Muscle of leg (tissue), 11 donors: ENCODE data around the gene CCDC91. TPM values are rescaled to one million over a fixed set of nuclear protein-coding genes. Genes with fewer than 3 reads are reported as not detected.

Experiments used
- DNase-seq: peaks from one replicate; pipeline ENCODE4 v3.0.0; 2013
- H3K27ac ChIP-seq: one replicate; pipeline ENCODE4 v1.5.1; 2013; ENCODE audit warnings: mild to moderate bottlenecking, low read length, control low read depth
- H3K27me3 ChIP-seq: one replicate; pipeline ENCODE4 v1.6.1; 2013; ENCODE audit warnings: low read length; ENCODE audit not compliant: control insufficient read depth, insufficient read depth
- H3K36me3 ChIP-seq: one replicate; pipeline ENCODE4 v1.6.1; 2013; ENCODE audit warnings: low read length; ENCODE audit not compliant: control insufficient read depth, insufficient read depth
- H3K4me1 ChIP-seq: one replicate; pipeline ENCODE4 v1.6.1; 2013; ENCODE audit warnings: low read length; ENCODE audit not compliant: control insufficient read depth, insufficient read depth
- H3K4me3 ChIP-seq: one replicate; pipeline ENCODE4 v1.5.1; 2013; ENCODE audit warnings: low read length, control low read depth
- H3K9me3 ChIP-seq: replicated peaks from 2 replicates; pipeline ENCODE4 v1.6.1; 2013; ENCODE audit warnings: low read depth, low read length; ENCODE audit not compliant: control insufficient read depth
- WGBS: methylation state at CpG from one replicate; pipeline ENCODE4 v1.1.5; 2013; ENCODE audit warnings: missing lambda C conversion rate; ENCODE audit not compliant: insufficient coverage; 5-methylcytosine and 5-hydroxymethylcytosine counted together
- polyA plus RNA-seq, 8 donors: library from polyadenylated mRNA; unstranded; fragments of 120-200 nt; gene quantifications; one replicate each; pipeline versions ENCODE4 v1.2.1 to v1.2.3, GENCODE V29; 2013; ENCODE audit warnings: inconsistent platforms in 1 of 8, low replicate concordance in 1 of 8; ENCODE audit not compliant: insufficient read length in 8 of 8, insufficient read depth in 1 of 8
- total RNA-seq: library from RNA; stranded (reverse); fragments of 120-200 nt; gene quantifications from one replicate; pipeline ENCODE4 v1.2.4, GENCODE V29; 2013

The CCDC91 gene
- total and polyA plus RNA-seq, 9 donors, result 18.5 to 30.0 (median 22.6) TPM

DNA sequence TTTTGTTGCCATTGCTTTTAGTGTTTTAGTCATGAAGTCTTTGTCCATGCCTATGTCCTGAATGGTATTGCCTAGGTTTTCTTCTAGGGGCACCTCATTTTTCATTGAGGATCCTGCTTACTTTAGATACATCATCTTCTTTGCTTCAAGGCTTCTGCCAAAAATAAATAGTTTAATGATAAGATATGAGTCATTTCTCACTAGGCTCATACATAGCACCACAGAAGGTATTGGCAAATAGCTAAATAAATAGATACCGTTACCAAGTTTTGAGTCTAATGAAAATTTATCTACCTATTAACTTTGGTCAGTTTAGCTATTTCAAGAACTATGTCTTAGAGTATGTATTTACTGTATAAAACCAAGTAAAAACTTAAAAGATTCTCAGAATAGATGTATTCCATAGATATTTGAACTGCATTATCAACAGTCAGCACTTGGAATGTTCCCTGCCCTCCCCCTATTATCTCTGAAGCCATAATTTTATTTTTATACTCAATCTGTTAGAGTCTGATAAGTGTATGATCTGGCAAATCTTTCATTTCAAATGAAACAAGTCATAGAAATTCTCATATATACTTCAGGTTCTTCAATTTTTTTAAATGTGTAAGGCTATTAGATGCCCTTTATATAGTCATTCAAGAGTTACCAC, 310.2 kb downstream of the CCDC91 start:
- no peaks in the 10 kb centered on the region for H3K27me3 ChIP-seq
- H3K9me3 ChIP-seq, result no peaks in the 10 kb centered on the region
- DNase-seq, result no peak
- H3K4me1 ChIP-seq, result no peaks in the 10 kb centered on the region
- no peaks in the 10 kb centered on the region for H3K36me3 ChIP-seq
- no peak overlapping the region for H3K27ac ChIP-seq
- WGBS, result no CpG with 5 or more reads among the region's 1 CpG
- no peak overlapping the region for H3K4me3 ChIP-seq

DNA sequence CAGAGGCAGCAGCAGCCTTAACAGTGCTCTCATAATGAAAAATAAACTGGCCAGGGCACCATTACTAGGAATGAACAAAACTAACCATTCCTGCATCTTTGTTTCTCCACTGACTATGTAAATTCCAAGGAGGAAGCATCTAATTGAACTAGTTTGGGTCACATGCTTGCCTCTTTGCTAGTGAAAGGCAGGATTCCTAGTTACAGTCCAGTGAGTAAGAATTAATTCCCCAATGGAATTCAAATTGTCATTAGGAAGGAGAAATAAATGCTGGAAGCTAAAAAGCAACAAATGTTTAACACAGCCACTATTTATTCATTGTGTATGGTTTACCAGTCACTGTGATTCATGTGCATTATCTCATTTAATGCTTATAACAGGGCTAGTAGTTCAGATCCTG, 316.0 kb downstream of the CCDC91 start:
- Histone ChIP-seq H3K9me3 (no peaks in the 10 kb centered on the region), H3K4me3 (no peak overlapping the region), H3K4me1 (no peaks in the 10 kb centered on the region), H3K27ac (no peak overlapping the region), H3K27me3 (no peaks in the 10 kb centered on the region), H3K36me3 (no peaks in the 10 kb centered on the region)
- no peak for DNase-seq

GRCh38 chr12:28507033-28507432, 316.8 kb downstream of the CCDC91 start:
- no peak overlapping the region for H3K27ac ChIP-seq
- peak; percentile 13 for DNase-seq
- no peaks in the 10 kb centered on the region for H3K4me1 ChIP-seq
- no peaks in the 10 kb centered on the region for H3K36me3 ChIP-seq
- no peak overlapping the region for H3K4me3 ChIP-seq
- H3K27me3 ChIP-seq, result no peaks in the 10 kb centered on the region
- H3K9me3 ChIP-seq, result no peaks in the 10 kb centered on the region

- Histone ChIP-seq H3K9me3 (no peaks in the 10 kb centered on the region), H3K27me3 (no peaks in the 10 kb centered on the region), H3K27ac (no peak overlapping the region), H3K4me1 (no peaks in the 10 kb centered on the region), H3K36me3 (no peaks in the 10 kb centered on the region), H3K4me3 (no peak overlapping the region)
- no peak for DNase-seq
- WGBS, result no CpG with 5 or more reads among the region's 3 CpGs
Observed at GRCh38 chr12:28507867-28508266, 317.6 kb downstream of the CCDC91 start.

- no peaks in the 10 kb centered on the region for H3K36me3 ChIP-seq
- H3K4me1 ChIP-seq, result no peaks in the 10 kb centered on the region
- WGBS, result 74% methylated on average over 2 of the region's 6 CpGs
- H3K9me3 ChIP-seq, result no peaks in the 10 kb centered on the region
- H3K27ac ChIP-seq, result no peak overlapping the region
- no peaks in the 10 kb centered on the region for H3K27me3 ChIP-seq
- DNase-seq, result no peak
- H3K4me3 ChIP-seq, result no peak overlapping the region
Observed at GRCh38 chr12:28512406-28512805, 322.1 kb downstream of the CCDC91 start.

GRCh38 chr12:28512876-28513275, 322.6 kb downstream of the CCDC91 start:
- Histone ChIP-seq H3K9me3 (no peaks in the 10 kb centered on the region), H3K27ac (no peak overlapping the region), H3K36me3 (no peaks in the 10 kb centered on the region), H3K27me3 (no peaks in the 10 kb centered on the region), H3K4me3 (no peak overlapping the region), H3K4me1 (no peaks in the 10 kb centered on the region)
- no peak for DNase-seq
- WGBS, result no CpG with 5 or more reads among the region's 1 CpG

- H3K4me3 ChIP-seq, result no peak overlapping the region
- no peaks in the 10 kb centered on the region for H3K4me1 ChIP-seq
- no peaks in the 10 kb centered on the region for H3K9me3 ChIP-seq
- H3K36me3 ChIP-seq, result no peaks in the 10 kb centered on the region
- no peak overlapping the region for H3K27ac ChIP-seq
- WGBS, result no CpG with 5 or more reads among the region's 1 CpG
- no peaks in the 10 kb centered on the region for H3K27me3 ChIP-seq
- DNase-seq, result no peak
Observed at GRCh38 chr12:28513983-28514382, 323.7 kb downstream of the CCDC91 start.

DNA sequence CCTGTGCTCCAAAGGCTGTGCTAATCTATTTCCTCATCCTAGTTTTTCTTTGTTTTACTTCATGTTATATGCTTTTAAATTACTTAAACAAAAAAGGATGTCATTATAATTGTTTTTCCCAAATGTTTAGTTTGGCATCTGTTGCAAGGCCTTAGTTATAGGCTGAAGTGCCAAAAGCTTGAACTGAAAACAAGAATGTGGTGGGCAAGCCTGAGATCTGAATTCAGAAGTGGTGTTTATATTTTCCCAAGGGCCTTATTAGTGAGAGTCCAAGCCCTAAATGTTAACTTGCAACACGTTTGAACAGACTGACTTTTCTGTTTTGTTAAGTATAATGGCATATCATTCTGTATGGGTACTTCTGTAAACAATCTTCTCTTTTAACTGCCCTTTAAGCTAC, 326.8 kb downstream of the CCDC91 start:
- DNase-seq, result no peak
- no peaks in the 10 kb centered on the region for H3K9me3 ChIP-seq
- no peaks in the 10 kb centered on the region for H3K36me3 ChIP-seq
- H3K4me3 ChIP-seq, result no peak overlapping the region
- H3K27me3 ChIP-seq, result no peaks in the 10 kb centered on the region
- no peak overlapping the region for H3K27ac ChIP-seq
- WGBS, result no CpG with 5 or more reads among the region's 1 CpG
- H3K4me1 ChIP-seq, result no peaks in the 10 kb centered on the region

GRCh38 chr12:28527631-28528249, 337.5 kb downstream of the CCDC91 start:
- H3K4me3 ChIP-seq, result no peak overlapping the region
- 94% methylated on average over 3 of the region's 5 CpGs for WGBS
- H3K36me3 ChIP-seq, result no peaks in the 10 kb centered on the region
- DNase-seq, result no peak
- H3K4me1 ChIP-seq, result no peaks in the 10 kb centered on the region
- H3K9me3 ChIP-seq, result peaks cover 8% of the 10 kb centered on the region
- H3K27ac ChIP-seq, result no peak overlapping the region
- no peaks in the 10 kb centered on the region for H3K27me3 ChIP-seq

GRCh38 chr12:28535216-28535615, 345.0 kb downstream of the CCDC91 start:
- Histone ChIP-seq H3K36me3 (no peaks in the 10 kb centered on the region), H3K9me3 (peaks cover 2% of the 10 kb centered on the region), H3K4me3 (no peak overlapping the region), H3K4me1 (no peaks in the 10 kb centered on the region), H3K27me3 (no peaks in the 10 kb centered on the region), H3K27ac (no peak overlapping the region)
- no CpG with 5 or more reads among the region's 2 CpGs for WGBS
- no peak for DNase-seq

DNA sequence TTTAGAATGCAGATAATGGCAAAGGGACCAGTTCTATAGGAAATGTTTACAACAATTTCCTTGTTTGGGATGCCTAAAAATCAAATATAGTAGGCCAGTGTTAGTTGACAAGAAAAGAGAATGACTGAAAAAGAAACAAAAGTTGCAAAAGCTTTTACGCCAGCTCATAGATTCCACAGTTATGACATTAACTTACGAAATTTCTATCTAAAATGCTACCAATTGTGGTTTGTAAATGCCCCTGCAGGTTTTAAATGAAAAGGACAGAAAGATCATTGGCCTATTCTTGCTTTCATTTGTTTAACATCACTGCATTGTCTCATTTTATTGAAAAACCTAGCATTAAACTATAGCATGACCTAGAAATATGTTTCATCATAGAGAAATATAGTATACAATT, 345.8 kb downstream of the CCDC91 start:
- Histone ChIP-seq H3K36me3 (no peaks in the 10 kb centered on the region), H3K4me1 (no peaks in the 10 kb centered on the region), H3K9me3 (peaks cover 2% of the 10 kb centered on the region), H3K27me3 (no peaks in the 10 kb centered on the region), H3K4me3 (no peak overlapping the region), H3K27ac (no peak overlapping the region)
- WGBS, result no CpG with 5 or more reads among the region's 2 CpGs
- DNase-seq, result no peak
